Neural progenitor cell (in vitro differentiated cells): Measurements from ENCODE around the gene CRYBG3. TPM values are rescaled to one million over a fixed set of nuclear protein-coding genes. Genes with fewer than 3 reads are reported as not detected.

Experiments used
- DNase-seq: peaks from one replicate; pipeline ENCODE4 v3.0.0-alpha.2; 2016; ENCODE audit warnings: low spot score
- H2AFZ ChIP-seq: fragments of 200-600 bp; sonication (generic); replicated peaks from 2 replicates; pipeline ENCODE4 v1.6.1; 2016; ENCODE audit warnings: antibody characterized with exemption
- H3F3A ChIP-seq: fragments of 200-600 bp; sonication (generic); 2 replicates; pipeline ENCODE4 v1.6.1; 2016; ENCODE audit warnings: antibody characterized with exemption, low read depth
- H3K27ac ChIP-seq: fragments of 200-600 bp; sonication (generic); 2 replicates; pipeline ENCODE4 v1.5.1; 2016; ENCODE audit warnings: mild to moderate bottlenecking
- H3K27me3 ChIP-seq: fragments of 200-600 bp; sonication (generic); 2 replicates; pipeline ENCODE4 v1.6.1; 2016; ENCODE audit warnings: mild to moderate bottlenecking, moderate library complexity
- H3K36me3 ChIP-seq: fragments of 200-600 bp; sonication (generic); 2 replicates; pipeline ENCODE4 v1.5.1; 2016
- H3K4me1 ChIP-seq: fragments of 200-600 bp; sonication (generic); 2 replicates; pipeline ENCODE4 v1.6.1; 2016; ENCODE audit warnings: mixed run types
- H3K4me2 ChIP-seq: fragments of 200-600 bp; sonication (generic); 2 replicates; pipeline ENCODE4 v1.6.1; 2016
- H3K4me3 ChIP-seq: fragments of 200-600 bp; sonication (generic); 2 replicates; pipeline ENCODE4 v1.5.1; 2016
- H3K79me2 ChIP-seq: fragments of 200-600 bp; sonication (generic); 2 replicates; pipeline ENCODE4 v1.6.1; 2016; ENCODE audit warnings: low read depth
- H3K9ac ChIP-seq: fragments of 200-600 bp; sonication (generic); 2 replicates; pipeline ENCODE4 v1.6.1; 2016
- H3K9me3 ChIP-seq: fragments of 200-600 bp; sonication (generic); 2 replicates; pipeline ENCODE4 v1.5.1; 2016; ENCODE audit warnings: low read depth
- H4K20me1 ChIP-seq: fragments of 200-600 bp; sonication (generic); 2 replicates; pipeline ENCODE4 v1.6.1; 2016; ENCODE audit warnings: low read depth
- H3K27ac Mint-ChIP-seq: 3 replicates; pipeline ENCODE4 v1.8.0; 2021; ENCODE audit warnings: mixed read lengths
- H3K27me3 Mint-ChIP-seq: 2 replicates; pipeline ENCODE4 v1.8.0; 2022; ENCODE audit warnings: low read depth, mild to moderate bottlenecking, inconsistent platforms, moderate library complexity, mixed read lengths; ENCODE audit not compliant: insufficient read depth
- H3K36me3 Mint-ChIP-seq: 3 replicates; pipeline ENCODE4 v1.8.0; 2021; ENCODE audit warnings: mixed read lengths
- H3K4me1 Mint-ChIP-seq: 3 replicates; pipeline ENCODE4 v1.8.0; 2021; ENCODE audit warnings: mixed read lengths
- H3K4me3 Mint-ChIP-seq: 3 replicates; pipeline ENCODE4 v1.8.0; 2021; ENCODE audit warnings: mild to moderate bottlenecking, moderate library complexity, mixed read lengths
- H3K9me3 Mint-ChIP-seq: 3 replicates; pipeline ENCODE4 v1.8.0; 2020; ENCODE audit warnings: mixed read lengths
- CTCF ChIP-seq: fragments of 200-600 bp; sonication (generic); IDR thresholded peaks from 2 replicates; pipeline ENCODE4 v1.5.1; 2017; ENCODE audit warnings: antibody characterized with exemption, mild to moderate bottlenecking
- EZH2 ChIP-seq: fragments of 200-600 bp; sonication (generic); IDR thresholded peaks from 2 replicates; pipeline ENCODE4 v1.6.1; 2017; ENCODE audit warnings: antibody characterized with exemption, mild to moderate bottlenecking, moderate library complexity
- EZH2phosphoT487 ChIP-seq: fragments of 200-600 bp; sonication (generic); IDR thresholded peaks from 2 replicates; pipeline ENCODE4 v1.6.1; 2017; ENCODE audit warnings: antibody characterized with exemption
- total RNA-seq: library from RNA; depleted of rRNA; stranded (reverse); fragments of >200 nt; gene quantifications from 2 replicates; pipeline ENCODE4 v1.2.3, GENCODE V29; 2015; ENCODE audit warnings: low replicate concordance

CRYBG3 gene
- total RNA-seq, 1 donor from 2014 or later, result 12.3 TPM

- Histone ChIP-seq H3K9ac (no peak overlapping the region), H4K20me1 (no peaks in the 10 kb centered on the region)
- H3K27me3 Mint-ChIP-seq, result no peaks in the 10 kb centered on the region
Observed at GRCh38 chr3:97917813-97918536, 96.2 kb downstream of the CRYBG3 start.

GRCh38 chr3:97927704-97928103 is 105.9 kb downstream of the CRYBG3 start:
- Mint-ChIP-seq H3K36me3 (peaks cover 11% of the 10 kb centered on the region), H3K4me3 (no peak overlapping the region), H3K4me1 (no peaks in the 10 kb centered on the region), H3K9me3 (no peaks in the 10 kb centered on the region), H3K27me3 (no peaks in the 10 kb centered on the region), H3K27ac (no peak overlapping the region)
- no peak overlapping the region for H2AFZ ChIP-seq
- H3K9me3 ChIP-seq, result no peaks in the 10 kb centered on the region
- H3K79me2 ChIP-seq, result no peaks in the 10 kb centered on the region
- H3K36me3 ChIP-seq, result no peaks in the 10 kb centered on the region
- no peak overlapping the region for H3K4me3 ChIP-seq
- H3K27me3 ChIP-seq, result no peaks in the 10 kb centered on the region
- TF ChIP-seq CTCF, result no peak
- TF ChIP-seq EZH2phosphoT487, result no peak
- TF ChIP-seq EZH2, result no peak
- no peak overlapping the region for H3K4me2 ChIP-seq
- DNase-seq, result no peak
- H3K9ac ChIP-seq, result no peak overlapping the region
- H3F3A ChIP-seq, result no peaks in the 10 kb centered on the region
- no peaks in the 10 kb centered on the region for H4K20me1 ChIP-seq
- H3K4me1 ChIP-seq, result no peaks in the 10 kb centered on the region
- H3K27ac ChIP-seq, result no peak overlapping the region

More at GRCh38 chr3:97917813-97918536, 96.2 kb downstream of the CRYBG3 start:
- H3K79me2 ChIP-seq, result no peaks in the 10 kb centered on the region
- H3K4me3 ChIP-seq, result no peak overlapping the region
- H3K4me3 Mint-ChIP-seq, result no peak overlapping the region
- H3K9me3 ChIP-seq, result no peaks in the 10 kb centered on the region
- no peak overlapping the region for H2AFZ ChIP-seq
- no peak overlapping the region for H3K27ac ChIP-seq
- no peak overlapping the region for H3K4me2 ChIP-seq
- TF ChIP-seq EZH2 (no peak), CTCF (no peak), EZH2phosphoT487 (no peak)
- H3K27me3 ChIP-seq, result no peaks in the 10 kb centered on the region
- peaks cover 7% of the 10 kb centered on the region for H3K36me3 Mint-ChIP-seq
- no peaks in the 10 kb centered on the region for H3K9me3 Mint-ChIP-seq
- H3K36me3 ChIP-seq, result no peaks in the 10 kb centered on the region
- DNase-seq, result no peak
- no peak overlapping the region for H3K27ac Mint-ChIP-seq
- no peaks in the 10 kb centered on the region for H3K4me1 ChIP-seq
- no peaks in the 10 kb centered on the region for H3K4me1 Mint-ChIP-seq
- no peaks in the 10 kb centered on the region for H3F3A ChIP-seq

DNA sequence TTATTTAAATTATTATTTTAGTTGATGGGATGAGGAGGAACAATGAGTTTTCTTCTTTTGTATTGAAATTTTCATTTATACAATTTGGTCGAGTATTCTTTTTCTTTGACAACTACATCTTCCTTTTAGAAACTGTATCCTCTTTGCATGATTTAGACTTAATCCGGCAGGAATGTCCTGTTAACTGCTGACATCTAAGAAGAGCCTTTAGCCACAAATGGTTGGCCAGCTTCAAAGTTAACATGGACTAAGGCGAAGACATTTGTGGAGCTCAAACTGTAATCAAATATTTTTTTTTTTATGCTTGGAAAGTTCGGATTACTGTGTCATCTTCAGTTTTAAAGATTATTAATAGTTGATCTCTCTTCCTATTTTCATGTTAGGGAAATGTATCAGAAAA is 107.2 kb downstream of the CRYBG3 start:
- no peaks in the 10 kb centered on the region for H3K4me1 ChIP-seq
- no peak overlapping the region for H3K4me2 ChIP-seq
- no peaks in the 10 kb centered on the region for H3F3A ChIP-seq
- H3K4me3 Mint-ChIP-seq, result no peak overlapping the region
- H3K9ac ChIP-seq, result no peak overlapping the region
- H2AFZ ChIP-seq, result no peak overlapping the region
- no peaks in the 10 kb centered on the region for H3K27me3 Mint-ChIP-seq
- H3K9me3 ChIP-seq, result no peaks in the 10 kb centered on the region
- H3K27me3 ChIP-seq, result no peaks in the 10 kb centered on the region
- H3K4me3 ChIP-seq, result no peak overlapping the region
- H3K27ac ChIP-seq, result no peak overlapping the region
- no peaks in the 10 kb centered on the region for H3K36me3 ChIP-seq
- DNase-seq, result peak; percentile 4
- H3K36me3 Mint-ChIP-seq, result peaks cover 11% of the 10 kb centered on the region
- H3K27ac Mint-ChIP-seq, result no peak overlapping the region
- H3K4me1 Mint-ChIP-seq, result no peaks in the 10 kb centered on the region
- no peaks in the 10 kb centered on the region for H3K9me3 Mint-ChIP-seq
- no peaks in the 10 kb centered on the region for H3K79me2 ChIP-seq
- H4K20me1 ChIP-seq, result no peaks in the 10 kb centered on the region
- TF ChIP-seq EZH2, result no peak
- TF ChIP-seq CTCF, result no peak
- TF ChIP-seq EZH2phosphoT487, result no peak
